HepG2 (cell line): Measurements from ENCODE around the gene FGFR1OP2. TPM values are rescaled to one million over a fixed set of nuclear protein-coding genes. Genes with fewer than 3 reads are reported as not detected.

Experiments used
- ATAC-seq: fragments of 200-7000 bp; cut with Tn5 transposase; 3 replicates; pipeline ENCODE4 v1.9.1; 2020; ENCODE audit warnings: mild to moderate bottlenecking, moderate library complexity
- BruUV-seq: library from RNA; stranded (reverse); fragments of 400-500 nt; replicated peaks from 2 replicates; lab custom pipeline; 2021; lab: Mats Ljungman, UMichigan
- CTCF ChIA-PET: fragments of 300-600 bp; formaldehyde crosslinking; extraction: SDS; loops from one replicate; lab custom pipeline; 2021; ENCODE audit warnings: low total read pairs, inconsistent platforms, low intra/inter-chr PET ratio; lab: Yijun Ruan, JAX
- POLR2A ChIA-PET: fragments of 350-600 bp; sonication (Branson Sonifier 250); formaldehyde crosslinking; loops from one replicate; lab custom pipeline; 2020; ENCODE audit warnings: antibody characterized with exemption, inconsistent platforms; lab: Yijun Ruan, JAX
- DNase-seq: peaks from one replicate; pipeline ENCODE4 v3.0.0-alpha.2; 2015; ENCODE audit warnings: low spot score
- FAIRE-seq: peaks from 3 replicates; lab custom pipeline; 2011; peaks lifted over from hg19 to GRCh38; lab: Jason Lieb, UNC
- H2AFZ ChIP-seq: one replicate; pipeline ENCODE4 v1.6.1; 2011; ENCODE audit warnings: low read length, inconsistent platforms
- H3K27ac ChIP-seq: fragments of 300-600 bp; 3 replicates; pipeline ENCODE4 v1.8.0; 2011; ENCODE audit warnings: mixed run types, mild to moderate bottlenecking, mixed read lengths, low read length, inconsistent platforms; ENCODE audit not compliant: insufficient read depth; ENCODE audit errors: extremely low read length
- H3K27me3 ChIP-seq, 2 experiments: fragments of 200-600 bp in 1 of 2; 2 replicates in 1 of 2; 3 replicates in 1 of 2; pipeline versions ENCODE4 v1.6.0 to v1.8.0; 2011; ENCODE audit warnings: low read length in 2 of 2, mild to moderate bottlenecking in 2 of 2, moderate library complexity in 2 of 2, inconsistent platforms in 1 of 2; ENCODE audit not compliant: insufficient read depth in 2 of 2, control insufficient read depth in 1 of 2
- H3K36me3 ChIP-seq, 2 experiments: fragments of 200-600 bp in 1 of 2; replicated peaks in 1 of 2; 2 replicates in 1 of 2; 3 replicates in 1 of 2; pipeline versions ENCODE4 v1.5.1 to v1.8.0; 2011; ENCODE audit warnings: low read length in 2 of 2, inconsistent platforms in 1 of 2; ENCODE audit not compliant: insufficient read depth in 2 of 2, control insufficient read depth in 1 of 2
- H3K4me1 ChIP-seq: 2 replicates; pipeline ENCODE4 v1.5.1; 2012; ENCODE audit warnings: low read length, inconsistent platforms; ENCODE audit not compliant: insufficient read depth
- H3K4me2 ChIP-seq: 2 replicates; pipeline ENCODE4 v1.6.0; 2011; ENCODE audit warnings: low read depth, low read length, inconsistent platforms
- H3K4me3 ChIP-seq, 3 experiments: fragments of 200-600 bp in 1 of 3; sonication (generic), shearing (Covaris generic) in 1 of 3; replicated peaks in 1 of 3; 2 replicates each; pipeline ENCODE4 v1.5.1; 2011 to 2016; ENCODE audit warnings: low read length in 3 of 3, inconsistent platforms in 2 of 3, low read depth in 2 of 3, mild to moderate bottlenecking in 2 of 3, control low read depth in 1 of 3, mixed read lengths in 1 of 3; ENCODE audit not compliant: insufficient read depth in 1 of 3
- H3K79me2 ChIP-seq: one replicate; pipeline ENCODE4 v1.6.1; 2011; ENCODE audit warnings: low read length, inconsistent platforms; ENCODE audit not compliant: insufficient read depth
- H3K9ac ChIP-seq: 2 replicates; pipeline ENCODE4 v1.6.0; 2011; ENCODE audit warnings: mild to moderate bottlenecking, low read depth, low read length, inconsistent platforms; ENCODE audit not compliant: insufficient read depth
- H3K9me3 ChIP-seq: 2 replicates; pipeline ENCODE4 v1.5.1; 2012; ENCODE audit warnings: mild to moderate bottlenecking, low read length
- H4K20me1 ChIP-seq: 2 replicates; pipeline ENCODE4 v1.6.0; 2011; ENCODE audit warnings: inconsistent platforms, mild to moderate bottlenecking, low read length, moderate library complexity; ENCODE audit not compliant: insufficient read depth
- ATF1 ChIP-seq: IDR thresholded peaks from 2 replicates; pipeline ENCODE4 v1.6.1; 2016; ENCODE audit warnings: mild to moderate bottlenecking, control low read depth
- BRCA1 ChIP-seq: sonication (generic); formaldehyde crosslinking; IDR thresholded peaks from 2 replicates; pipeline ENCODE4 v1.4.0; 2020; ENCODE audit warnings: missing genetic modification reagents
- CAMTA2 ChIP-seq: sonication (generic); formaldehyde crosslinking; IDR thresholded peaks from 2 replicates; pipeline ENCODE4 v1.4.0; 2020; ENCODE audit warnings: mild to moderate bottlenecking, missing genetic modification reagents, borderline replicate concordance
- NBN ChIP-seq: fragments of 450-650 bp; conservative IDR thresholded peaks from 2 replicates; pipeline ENCODE4 v1.6.1; 2017
- NR2C2 ChIP-seq: sonication (generic); formaldehyde crosslinking; IDR thresholded peaks from 2 replicates; pipeline ENCODE4 v1.4.0; 2020; ENCODE audit warnings: missing genetic modification reagents, mild to moderate bottlenecking, moderate library complexity, borderline replicate concordance
- PRPF4 ChIP-seq: fragments of 200-400 bp; formaldehyde crosslinking; IDR thresholded peaks from 2 replicates; pipeline ENCODE4 v1.6.1; 2016; ENCODE audit warnings: low read length, low read depth; ENCODE audit not compliant: poor library complexity, severe bottlenecking
- RXRA ChIP-seq: sonication (generic); formaldehyde crosslinking; IDR thresholded peaks from 2 replicates; pipeline ENCODE4 v1.5.1; 2020; ENCODE audit warnings: missing genetic modification reagents
- SOX6 ChIP-seq, 2 experiments: fragments of 450-650 bp in 1 of 2; sonication (generic) in 1 of 2; formaldehyde crosslinking in 1 of 2; IDR thresholded peaks; 2 replicates each; pipeline versions ENCODE4 v1.4.0 to v1.6.1; 2017 to 2020; ENCODE audit warnings: antibody characterized with exemption in 1 of 2, mild to moderate bottlenecking in 1 of 2, missing genetic modification reagents in 1 of 2
- SPEN ChIP-seq: sonication (generic); formaldehyde crosslinking; IDR thresholded peaks from 2 replicates; pipeline ENCODE4 v1.5.1; 2020; ENCODE audit warnings: low read depth, mild to moderate bottlenecking, missing genetic modification reagents
- SUZ12 ChIP-seq: fragments of 150-350 bp; IDR thresholded peaks from 2 replicates; pipeline ENCODE4 v1.6.1; 2014; ENCODE audit warnings: low read depth, low read length
- ZFP62 ChIP-seq: sonication (generic); formaldehyde crosslinking; IDR thresholded peaks from 2 replicates; pipeline ENCODE4 v1.4.0; 2020; ENCODE audit warnings: missing genetic modification reagents
- ZFP82 ChIP-seq: sonication (generic); formaldehyde crosslinking; IDR thresholded peaks from 2 replicates; pipeline ENCODE4 v1.5.1; 2020; ENCODE audit warnings: mild to moderate bottlenecking, missing genetic modification reagents, borderline replicate concordance
- ZFX ChIP-seq: sonication (generic); formaldehyde crosslinking; IDR thresholded peaks from 2 replicates; pipeline ENCODE4 v1.4.0; 2020; ENCODE audit warnings: mild to moderate bottlenecking, low read depth, missing genetic modification reagents, moderate library complexity
- ZNF143 ChIP-seq: sonication (generic); formaldehyde crosslinking; IDR thresholded peaks from 2 replicates; pipeline ENCODE4 v1.4.0; 2020; ENCODE audit warnings: missing genetic modification reagents
- ZNF280B ChIP-seq: sonication (generic); formaldehyde crosslinking; IDR thresholded peaks from 2 replicates; pipeline ENCODE4 v1.5.0; 2020; ENCODE audit warnings: missing genetic modification reagents, mild to moderate bottlenecking, borderline replicate concordance
- ZNF678 ChIP-seq: sonication (generic); formaldehyde crosslinking; IDR thresholded peaks from 2 replicates; pipeline ENCODE4 v1.4.0; 2020; ENCODE audit warnings: mild to moderate bottlenecking, missing genetic modification reagents
- ZNF83 ChIP-seq: sonication (generic); formaldehyde crosslinking; IDR thresholded peaks from 2 replicates; pipeline ENCODE4 v1.4.0; 2020; ENCODE audit warnings: missing genetic modification reagents, mild to moderate bottlenecking, borderline replicate concordance
- WGBS: methylation state at CpG from one replicate; pipeline ENCODE4 v1.1.6; 2017; ENCODE audit warnings: low lambda C conversion rate; 5-methylcytosine and 5-hydroxymethylcytosine counted together
- in situ Hi-C: cut with HindIII; loops from 2 replicates; pipeline ENCODE4 v1.10.0; 2017; ENCODE audit warnings: low pct_unique_long_range_greater_than_20kb; ENCODE audit not compliant: extremely low pct_ligation_motif_present
- intact Hi-C: fragments of 100-400 bp; cut with micrococcal nuclease; formaldehyde crosslinking; loops from one replicate; pipeline ENCODE4 v1.10.0; 2022; ENCODE audit not compliant: unreplicated experiment
- polyA plus RNA-seq, 8 experiments: library from polyadenylated mRNA; depleted of rRNA in 3 of 8; stranded (reverse) in 7 of 8; unstranded in 1 of 8; fragments of >200 nt; fragmentation: Illumina TruSeq in 4 of 8; extraction: Trizol in 4 of 8; gene quantifications; 2 replicates each; pipeline versions ENCODE4 v1.2.1 to v1.2.3, GENCODE V29; 2011 to 2016; ENCODE audit warnings: low read depth in 4 of 8, missing spikeins in 1 of 8, mixed read lengths in 1 of 8; ENCODE audit not compliant: insufficient read depth in 1 of 8
- total RNA-seq, 5 experiments: library from RNA; depleted of rRNA; stranded (reverse); fragments of >200 nt; fragmentation: Illumina TruSeq; extraction: Trizol; gene quantifications; 2 replicates each; pipeline ENCODE4 v1.2.3, GENCODE V29; 2016; ENCODE audit warnings: low read depth in 1 of 5
- TF ChIP-seq, protein P1 (sequence below): sonication (generic); formaldehyde crosslinking; IDR thresholded peaks from 2 replicates; pipeline ENCODE4 v1.8.0; 2022; ENCODE audit warnings: mild to moderate bottlenecking, missing genetic modification reagents, moderate library complexity

FGFR1OP2 gene
- total and polyA plus RNA-seq, 2 of the 13 experiments (the other 11 are each of a cell fraction or from before 2014, with no cell fraction given), result 18.3 to 38.1 TPM

- H3K79me2 ChIP-seq, result peaks cover 87% of the 10 kb centered on the region
- peak overlapping the region in 1 of 3 experiments; percentile 13; a peak in 1 of 6 replicates for H3K4me3 ChIP-seq
- CTCF ChIA-PET, result no interaction called here
- H3K27ac ChIP-seq, result no peak overlapping the region
- peaks cover 10% of the 10 kb centered on the region for H4K20me1 ChIP-seq
- WGBS, result 93% methylated on average over 1 of the region's 1 CpG
- no peaks in the 10 kb centered on the region for H3K36me3 ChIP-seq
- H3K9me3 ChIP-seq, result no peaks in the 10 kb centered on the region
- in situ Hi-C loops, result no loop called here
- ATAC-seq (no peak), DNase-seq (no peak), FAIRE-seq (no peak)
- BruUV-seq, result no TSS peak
- peaks cover 25% of the 10 kb centered on the region for H3K4me1 ChIP-seq
- H3K27me3 ChIP-seq, result no peaks in the 10 kb centered on the region; a peak in 1 of 5 replicates
- no peak overlapping the region; the same call in 1 of the 2 replicates for H3K4me2 ChIP-seq
- POLR2A ChIA-PET, result no interaction called here
- TF ChIP-seq ZNF143 (CRISPR knock-in tag) (no peak), NR2C2 (CRISPR knock-in tag) (no peak), ZNF83 (no peak), RXRA (CRISPR knock-in tag) (no peak), SOX6 (IDR thresholded peaks at IDR 0.05) (no peak), SOX6 (CRISPR knock-in tag; IDR thresholded peaks at IDR 0.05) (no peak), ZFP82 (CRISPR knock-in tag) (no peak), SUZ12 (no peak), ZNF280B (no peak), BRCA1 (no peak), ATF1 (CRISPR knock-in tag) (no peak), NBN (no peak), CAMTA2 (CRISPR knock-in tag) (no peak), ZFP62 (CRISPR knock-in tag) (no peak), ZFX (CRISPR knock-in tag) (no peak), PRPF4 (no peak), ZNF678 (CRISPR knock-in tag) (no peak), SPEN (CRISPR knock-in tag) (no peak)
- TF ChIP-seq, protein P1, sequence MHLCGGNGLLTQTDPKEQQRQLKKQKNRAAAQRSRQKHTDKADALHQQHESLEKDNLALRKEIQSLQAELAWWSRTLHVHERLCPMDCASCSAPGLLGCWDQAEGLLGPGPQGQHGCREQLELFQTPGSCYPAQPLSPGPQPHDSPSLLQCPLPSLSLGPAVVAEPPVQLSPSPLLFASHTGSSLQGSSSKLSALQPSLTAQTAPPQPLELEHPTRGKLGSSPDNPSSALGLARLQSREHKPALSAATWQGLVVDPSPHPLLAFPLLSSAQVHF (CRISPR knock-in tag), result no peak
- intact Hi-C loops, result no loop called here
- no peak overlapping the region for H2AFZ ChIP-seq
- H3K9ac ChIP-seq, result peak overlapping the region; percentile 13; the same call in 1 of the 2 replicates
Observed at GRCh38 chr12:26941215-26941594, 2.9 kb downstream of the FGFR1OP2 start.
